Measurements from ENCODE around the gene NAB2.
"Not testable (repeated sequence)": the region's sequence is repeated elsewhere in the genome, so short reads cannot be mapped to it uniquely, and the experiment has no call there.

The NAB2 gene

DNA sequence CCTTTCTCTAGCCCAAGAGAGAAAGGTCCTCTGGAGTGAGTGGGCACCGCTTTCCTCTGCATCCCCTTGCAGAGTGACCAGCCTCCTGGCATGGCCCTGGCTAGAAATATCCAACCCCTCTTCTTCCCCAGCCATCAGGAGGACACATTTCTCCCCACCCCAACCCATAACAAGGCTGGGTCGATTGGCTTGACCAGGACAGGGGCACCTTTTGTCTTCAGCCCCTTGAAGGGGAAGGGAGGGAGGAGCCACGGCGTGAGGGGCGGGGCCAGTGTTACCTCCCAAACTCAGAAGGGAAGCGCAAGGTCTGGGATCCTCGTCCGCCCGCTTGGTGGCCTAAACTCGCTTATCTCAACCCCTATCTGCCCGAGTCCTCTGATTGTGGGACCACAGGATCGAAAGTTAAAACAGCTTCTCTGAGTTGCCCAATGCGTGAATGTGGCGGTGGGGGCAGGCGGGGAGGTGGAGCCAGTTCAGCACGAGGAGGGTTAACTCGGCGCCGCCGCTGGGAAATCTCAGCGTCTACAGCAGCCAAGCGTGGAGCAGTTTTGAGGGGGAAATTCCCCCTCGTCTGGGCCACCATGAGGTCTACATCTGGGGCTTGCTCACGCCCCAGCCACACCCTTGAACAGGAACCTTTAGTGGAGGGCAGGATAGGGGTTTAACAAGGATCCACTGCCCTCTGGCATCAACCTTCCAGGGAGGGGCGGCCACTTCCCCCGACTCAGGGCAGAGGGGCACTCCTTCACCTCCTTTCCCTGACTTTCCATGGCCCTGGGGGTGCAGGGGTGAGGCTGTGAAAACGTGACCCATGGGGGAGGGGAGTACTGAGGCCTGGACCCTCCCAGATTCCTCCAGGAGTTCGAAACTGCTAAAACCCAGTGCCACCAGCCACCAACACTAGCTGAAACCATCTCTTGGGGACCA lies 21.5 kb downstream of the NAB2 start:
- DNase-seq (ENCODE audit: low read depth), result peak; percentile 42

DNA sequence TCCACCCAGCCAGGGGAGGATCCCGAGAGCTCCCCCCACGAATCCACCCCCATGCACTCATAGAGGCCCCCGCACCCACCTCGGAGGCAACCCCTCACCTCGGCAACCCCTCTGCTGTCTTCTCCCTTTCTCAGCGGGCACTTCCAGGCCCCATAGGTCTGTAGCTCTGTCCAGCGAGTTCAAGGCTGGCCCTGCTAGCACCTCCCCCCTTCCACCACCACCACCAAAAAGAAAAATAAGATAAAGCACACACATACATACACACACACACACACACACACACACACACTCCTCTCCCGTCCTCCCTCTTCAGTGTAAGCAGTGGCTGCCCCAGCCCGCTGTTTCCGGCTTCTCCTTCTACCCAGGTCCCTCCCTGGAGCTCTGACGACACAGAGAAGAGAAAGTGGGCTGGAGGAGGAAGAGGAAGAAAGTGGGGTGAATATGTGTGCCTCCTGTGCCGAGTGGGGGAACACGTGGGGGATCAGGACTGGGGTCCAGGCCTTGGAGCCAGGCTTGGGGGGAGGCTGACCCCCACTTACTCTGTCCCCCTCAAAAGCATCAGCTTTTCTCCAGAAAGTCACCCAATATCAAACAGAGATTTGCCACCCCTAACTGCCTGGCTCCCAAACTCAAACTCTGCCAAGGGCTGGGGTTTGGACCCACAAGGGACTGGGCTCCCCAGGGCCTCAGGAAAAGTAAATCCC lies 22.3 kb downstream of the NAB2 start, which contains the start of gene STAT6:
Gene STAT6, minus strand, starts transcription at position 332 of the 704 bp plus-strand sequence. CDS start 3,084 bp downstream, outside the sequence.
- peak; percentile 62 for DNase-seq (ENCODE audit: low read depth)

DNA sequence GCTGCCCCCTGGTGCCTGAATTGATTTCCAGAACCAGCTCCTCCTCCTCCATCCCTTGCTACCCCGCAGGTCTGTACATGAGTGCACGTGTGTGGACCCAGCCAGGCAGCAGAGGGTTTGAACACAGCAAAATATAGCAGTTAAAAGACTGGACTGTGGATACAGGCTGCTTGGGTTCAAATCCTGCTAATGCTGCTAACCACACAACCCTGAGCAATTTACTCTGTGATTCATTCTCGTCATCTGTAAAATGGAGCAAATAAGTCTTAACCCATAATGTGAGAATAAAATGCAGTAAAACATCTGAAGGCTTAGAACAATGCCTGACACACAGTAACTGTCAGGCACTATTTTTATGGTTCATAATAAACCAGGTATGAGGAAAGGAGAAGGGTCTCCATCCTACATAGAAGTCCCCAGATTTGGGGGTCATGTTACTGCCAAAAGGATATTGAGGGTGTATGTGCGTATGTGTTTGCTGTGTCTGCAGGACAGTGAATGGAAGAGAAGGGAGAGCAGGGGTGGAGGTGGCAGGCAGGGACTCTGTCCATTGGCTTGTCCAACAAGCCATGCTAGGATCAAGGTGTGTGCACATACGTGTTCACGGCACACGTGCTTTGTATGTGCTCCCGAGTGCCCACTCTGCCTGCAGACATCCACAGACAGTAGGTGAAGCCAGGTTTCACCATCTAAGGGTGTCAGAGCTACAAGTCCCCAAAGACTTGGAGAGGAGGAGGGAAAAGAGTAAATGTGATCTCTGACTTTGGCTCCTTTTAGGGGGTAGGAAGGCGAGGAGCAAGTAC lies 23.8 kb downstream of the NAB2 start:
- DNase-seq (ENCODE audit: low read depth), result no peak

DNA sequence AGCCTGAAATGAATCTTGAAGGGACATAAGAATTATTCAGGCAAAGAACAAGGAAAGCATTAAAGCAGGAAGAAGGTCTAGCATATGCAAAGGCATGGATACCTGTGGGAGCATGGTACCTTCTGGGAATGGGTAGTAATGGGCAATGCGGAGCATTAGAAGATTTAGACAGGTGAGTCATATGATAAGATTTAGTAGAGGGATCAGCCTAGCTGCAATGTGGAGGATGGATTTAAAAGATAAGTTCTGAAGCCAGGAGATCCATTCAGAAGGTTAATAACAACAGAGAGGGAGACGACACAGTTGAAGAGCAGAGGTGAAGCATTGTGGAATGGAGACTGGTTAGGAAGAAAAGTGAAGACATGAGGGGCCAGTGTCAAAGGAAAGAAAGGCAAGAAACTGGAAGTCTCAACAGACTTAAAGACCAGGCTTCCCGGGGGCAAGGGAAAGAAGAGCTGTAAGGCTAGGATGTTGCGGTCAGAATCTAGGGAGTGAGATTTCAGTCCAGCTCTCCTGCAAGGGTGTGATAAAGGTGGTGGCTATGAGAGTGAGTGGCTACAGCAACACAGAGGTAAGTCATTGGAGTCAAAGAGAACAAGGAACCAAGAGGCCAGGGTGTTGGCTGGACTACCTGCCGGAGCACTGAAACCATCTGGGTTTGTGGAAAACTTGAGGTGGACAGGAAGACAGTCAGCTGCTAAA lies 27.8 kb downstream of the NAB2 start:
- DNase-seq (ENCODE audit: low read depth), result no peak

DNA sequence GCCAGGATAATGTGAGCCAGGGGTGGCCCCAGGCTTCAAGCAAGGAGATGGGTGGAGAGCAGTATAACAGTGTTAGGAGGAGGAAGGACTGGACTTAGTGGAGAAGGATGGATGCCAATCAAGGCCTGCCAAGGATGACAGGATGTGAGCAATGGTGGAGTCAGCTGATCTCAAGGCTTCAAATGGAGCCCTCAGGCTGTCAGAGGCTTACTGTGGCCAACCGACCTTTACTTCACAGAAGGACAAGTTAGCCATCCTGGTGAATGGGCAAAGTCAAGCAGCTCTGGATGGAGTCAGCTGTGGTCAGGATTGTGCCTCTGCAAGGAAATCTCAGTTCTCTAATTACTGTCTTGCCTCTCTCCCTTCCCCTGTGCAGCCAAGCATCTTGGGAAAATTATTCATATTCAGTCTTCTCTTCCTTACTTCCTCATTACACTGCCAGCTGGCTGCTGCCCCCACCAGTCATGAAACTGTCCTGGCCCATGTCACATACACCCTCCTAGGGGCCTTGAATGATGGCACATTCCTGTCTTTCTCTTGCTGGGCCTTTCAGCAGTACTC lies 29.9 kb downstream of the NAB2 start:
- DNase-seq (ENCODE audit: low read depth), result no peak

DNA sequence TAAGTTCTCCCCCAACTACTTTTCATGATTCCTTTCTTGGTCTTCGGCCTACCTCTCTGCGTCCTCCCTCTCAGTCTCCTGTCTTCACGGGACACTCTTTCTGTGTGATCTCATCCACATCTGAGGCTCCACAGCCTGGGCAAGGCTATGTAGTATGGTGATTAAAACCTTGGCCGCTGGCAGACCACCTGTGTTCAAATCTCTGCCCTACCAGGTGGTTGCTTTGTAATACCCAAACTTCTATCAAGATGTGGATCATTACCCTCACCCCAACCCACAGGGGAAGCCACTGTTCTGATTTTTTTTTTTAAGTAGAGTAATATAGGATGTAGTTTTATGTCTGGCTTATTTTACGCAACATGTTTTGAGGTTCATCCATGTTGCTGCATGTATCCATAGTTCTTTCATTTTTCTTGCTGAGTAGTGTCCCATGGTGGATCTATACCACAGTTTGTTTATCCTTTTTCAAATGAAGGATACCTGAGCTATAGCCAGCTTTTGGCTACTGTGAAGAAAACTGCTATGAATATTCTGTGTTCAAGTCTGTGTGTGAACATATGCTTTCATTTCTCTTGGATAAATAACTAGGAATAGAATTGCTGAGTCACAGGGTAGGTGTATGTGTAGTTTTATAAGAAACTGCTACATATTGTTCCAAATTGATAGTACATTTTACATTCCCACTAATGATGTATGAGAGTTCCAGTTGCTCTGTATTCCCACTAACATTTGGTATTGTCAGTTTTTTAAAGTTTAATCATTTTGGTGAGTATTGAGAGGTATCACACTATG lies 30.6 kb downstream of the NAB2 start:
- no peak for DNase-seq (ENCODE audit: low read depth)

DNA sequence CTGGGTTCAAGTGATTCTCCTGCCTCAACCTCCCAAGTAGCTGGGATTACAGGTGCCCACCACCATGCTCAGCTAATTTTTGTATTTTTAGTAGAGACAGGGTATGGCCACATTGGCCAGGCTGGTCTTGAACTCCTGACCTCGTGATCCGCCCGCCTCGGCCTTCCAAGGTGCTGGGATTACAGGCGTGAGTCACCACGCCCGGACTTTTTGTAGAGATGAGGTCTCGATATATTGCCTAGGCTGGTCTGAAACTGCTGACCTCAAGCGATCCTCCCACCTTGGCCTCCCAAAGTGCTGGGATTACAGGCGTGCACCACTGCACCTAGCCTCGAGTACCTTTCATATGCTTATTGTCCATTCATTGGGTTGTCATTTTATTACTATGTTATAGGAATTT lies 31.8 kb downstream of the NAB2 start:
- not testable (repeated sequence) for DNase-seq (ENCODE audit: low read depth)

DNA sequence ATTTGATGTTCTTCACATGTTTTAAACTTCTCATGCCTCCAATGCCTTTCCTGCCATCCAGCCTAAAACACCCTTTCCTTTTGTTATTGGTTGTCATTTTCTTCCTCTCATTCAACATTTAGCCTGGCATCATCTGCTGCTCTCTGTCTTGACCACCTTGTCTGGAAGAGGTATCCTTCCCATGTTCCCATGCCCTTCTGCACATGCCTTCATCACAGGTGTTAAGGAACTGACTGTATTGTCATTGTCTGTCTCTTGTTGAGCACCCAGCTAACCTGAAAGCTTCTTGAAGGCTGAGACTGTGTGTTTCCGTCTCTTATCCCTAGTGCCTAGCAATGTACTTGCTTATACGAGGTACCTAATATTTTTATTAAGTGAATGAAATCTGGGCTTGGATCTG lies 34.9 kb downstream of the NAB2 start:
- no peak for DNase-seq (ENCODE audit: low read depth)

DNA sequence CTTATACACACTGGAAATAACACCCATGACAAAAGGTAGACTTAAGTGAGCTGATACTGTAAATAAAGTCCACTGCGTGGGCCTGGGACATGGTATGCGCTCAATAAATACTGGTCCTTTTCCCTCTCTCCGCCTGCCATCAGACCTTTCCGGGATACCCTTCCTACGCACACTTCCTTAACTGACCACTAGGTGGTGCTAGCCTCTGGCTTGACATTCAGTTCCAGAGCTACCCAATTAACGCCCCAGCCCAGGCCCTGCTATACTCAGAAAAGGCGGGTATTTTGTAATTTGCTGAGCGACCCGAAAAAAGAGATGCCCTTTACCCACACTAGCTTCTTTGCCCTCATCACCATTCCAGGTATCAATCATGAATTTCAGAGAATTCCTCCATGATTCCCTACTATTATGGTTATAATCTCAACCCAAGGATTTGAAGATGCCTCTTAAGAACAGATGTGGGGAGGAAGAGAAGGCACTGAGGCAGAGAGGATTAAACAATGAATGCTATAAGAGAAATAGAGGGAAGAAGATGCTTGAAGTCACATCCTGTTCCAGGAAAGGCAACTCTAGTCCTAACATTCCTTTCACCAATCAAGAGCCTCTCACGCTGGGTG lies 35.5 kb downstream of the NAB2 start:
- DNase-seq (ENCODE audit: low read depth), result peak; percentile 60

DNA sequence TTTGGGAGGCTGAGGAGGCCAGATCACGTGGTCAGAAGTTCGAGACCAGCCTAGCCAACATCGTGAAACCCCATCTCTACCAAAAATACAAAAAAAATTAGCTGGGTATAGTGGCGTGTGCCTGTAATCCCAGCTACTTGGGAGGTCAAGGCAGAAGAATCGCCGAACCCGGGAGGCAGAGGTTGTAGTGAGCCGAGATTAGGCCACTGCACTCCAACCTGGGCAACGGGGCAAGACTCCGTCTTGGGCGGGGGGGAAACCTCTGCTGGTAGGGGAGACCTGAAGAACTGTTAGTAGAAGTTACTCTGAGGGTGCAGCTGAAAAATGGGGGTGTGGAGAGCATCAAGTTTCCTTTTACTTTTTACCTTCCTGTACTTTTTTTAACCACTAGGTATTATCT lies 37.1 kb downstream of the NAB2 start:
- no peak for DNase-seq (ENCODE audit: low read depth)

DNA sequence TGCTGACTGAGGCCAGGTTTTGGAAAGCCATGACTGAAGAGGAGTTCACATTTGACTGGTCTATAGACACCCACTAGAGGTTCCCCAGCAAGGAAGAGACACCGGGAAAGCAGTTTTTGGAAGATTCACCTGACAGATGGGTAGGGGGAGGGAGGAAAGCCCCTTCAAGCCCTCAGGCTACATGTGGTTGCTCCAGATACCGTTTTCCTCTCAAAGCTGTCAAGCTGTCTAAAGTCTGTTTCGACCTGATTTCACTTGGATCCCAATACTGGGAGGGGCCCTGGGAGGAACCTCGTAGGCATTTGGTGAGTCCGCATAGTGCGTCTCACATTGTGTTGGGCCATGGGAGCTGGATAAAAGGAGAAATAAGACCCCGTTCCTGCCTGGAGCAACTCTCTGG lies 37.6 kb downstream of the NAB2 start:
- no peak for DNase-seq (ENCODE audit: low read depth)

DNA sequence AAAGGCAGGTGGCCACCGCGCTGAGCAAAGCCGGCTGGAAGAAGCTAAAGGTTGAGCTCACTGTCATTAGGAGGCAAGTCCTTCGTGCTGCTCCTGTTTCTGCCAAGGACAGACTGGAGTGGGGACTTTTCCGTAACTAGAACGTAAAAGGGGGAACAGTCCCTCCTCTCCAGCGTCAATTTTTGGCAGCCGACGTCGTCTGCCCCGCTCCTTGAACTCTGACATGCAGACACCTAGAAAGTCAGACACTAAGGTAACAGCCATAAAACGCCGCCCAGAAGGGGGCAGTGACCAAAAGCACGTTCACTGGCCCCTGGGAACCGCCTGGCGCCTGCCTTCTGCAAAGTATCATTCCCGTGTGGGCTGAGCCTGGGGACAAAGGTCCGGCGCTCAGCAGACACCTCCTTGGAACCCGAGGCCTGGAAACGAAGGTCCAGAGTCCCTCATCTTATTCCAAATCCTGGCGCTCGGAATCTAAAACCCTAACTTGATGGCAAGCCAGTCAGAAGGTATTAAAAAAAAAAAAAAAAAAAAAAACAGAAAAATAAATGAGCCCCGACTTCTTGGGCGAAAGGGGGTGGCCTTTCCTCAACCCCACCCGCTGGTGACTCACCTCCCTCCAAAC lies 38.3 kb downstream of the NAB2 start:
- no peak for DNase-seq (ENCODE audit: low read depth)

DNA sequence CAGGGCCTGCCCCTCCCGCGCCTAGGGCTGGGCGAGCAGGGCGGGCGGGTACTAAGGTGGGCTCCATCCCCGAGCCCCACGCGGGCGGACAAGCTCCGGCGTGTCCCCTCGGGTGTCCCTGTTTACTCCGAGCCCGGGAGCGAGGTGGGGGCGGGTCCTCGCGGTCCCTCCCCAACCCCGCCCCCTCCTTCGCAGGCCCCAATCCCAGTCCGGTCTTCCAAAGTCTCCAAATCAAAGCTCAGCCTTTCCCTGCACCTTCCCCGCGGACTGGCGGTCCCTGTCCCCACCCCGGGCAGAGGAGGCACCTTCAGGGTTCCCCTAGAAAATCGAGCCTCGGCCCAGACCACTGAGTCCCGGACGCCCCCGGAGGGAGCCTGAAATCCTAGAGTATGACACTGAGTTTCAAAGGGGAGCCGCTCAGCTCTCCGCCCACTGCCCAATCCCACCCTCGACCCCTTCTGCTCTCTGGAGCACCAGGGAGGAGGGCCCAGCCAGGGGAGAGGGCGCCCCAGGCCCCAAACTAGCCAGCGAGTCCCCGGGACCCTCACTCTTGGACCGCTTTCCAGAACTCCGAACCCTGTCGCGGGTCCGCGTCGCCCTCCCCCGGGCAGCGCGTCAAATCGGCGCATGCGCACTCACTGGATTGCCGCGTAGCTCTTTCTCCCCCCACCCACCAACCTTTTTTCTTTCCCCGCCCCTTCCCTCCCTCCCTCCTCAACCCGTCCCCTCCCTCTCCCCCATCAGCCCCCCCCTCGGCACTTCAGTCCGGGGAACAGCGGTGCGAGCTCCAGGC lies 39.0 kb downstream of the NAB2 start, which contains the start of gene LRP1:
Gene LRP1, plus strand, starts transcription at position 758 of the 793 bp plus-strand sequence. CDS start 482 bp downstream, outside the sequence.
- DNase-seq (ENCODE audit: low read depth), result peak; percentile 48

DNA sequence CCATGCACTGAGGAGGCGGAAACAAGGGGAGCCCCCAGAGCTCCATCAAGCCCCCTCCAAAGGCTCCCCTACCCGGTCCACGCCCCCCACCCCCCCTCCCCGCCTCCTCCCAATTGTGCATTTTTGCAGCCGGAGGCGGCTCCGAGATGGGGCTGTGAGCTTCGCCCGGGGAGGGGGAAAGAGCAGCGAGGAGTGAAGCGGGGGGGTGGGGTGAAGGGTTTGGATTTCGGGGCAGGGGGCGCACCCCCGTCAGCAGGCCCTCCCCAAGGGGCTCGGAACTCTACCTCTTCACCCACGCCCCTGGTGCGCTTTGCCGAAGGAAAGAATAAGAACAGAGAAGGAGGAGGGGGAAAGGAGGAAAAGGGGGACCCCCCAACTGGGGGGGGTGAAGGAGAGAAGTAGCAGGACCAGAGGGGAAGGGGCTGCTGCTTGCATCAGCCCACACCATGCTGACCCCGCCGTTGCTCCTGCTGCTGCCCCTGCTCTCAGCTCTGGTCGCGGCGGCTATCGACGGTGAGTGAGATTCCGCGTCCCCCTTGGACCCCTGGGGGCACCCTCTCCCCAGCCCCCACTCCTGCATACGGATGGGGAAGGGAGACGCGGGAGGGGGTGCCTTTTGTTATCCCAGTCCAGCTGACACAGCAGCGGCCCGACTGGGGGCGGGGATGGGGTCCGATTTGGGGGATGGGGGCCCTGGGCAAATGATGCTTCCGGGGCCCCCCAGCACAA lies 39.8 kb downstream of the NAB2 start:
- no peak for DNase-seq (ENCODE audit: low read depth)

DNA sequence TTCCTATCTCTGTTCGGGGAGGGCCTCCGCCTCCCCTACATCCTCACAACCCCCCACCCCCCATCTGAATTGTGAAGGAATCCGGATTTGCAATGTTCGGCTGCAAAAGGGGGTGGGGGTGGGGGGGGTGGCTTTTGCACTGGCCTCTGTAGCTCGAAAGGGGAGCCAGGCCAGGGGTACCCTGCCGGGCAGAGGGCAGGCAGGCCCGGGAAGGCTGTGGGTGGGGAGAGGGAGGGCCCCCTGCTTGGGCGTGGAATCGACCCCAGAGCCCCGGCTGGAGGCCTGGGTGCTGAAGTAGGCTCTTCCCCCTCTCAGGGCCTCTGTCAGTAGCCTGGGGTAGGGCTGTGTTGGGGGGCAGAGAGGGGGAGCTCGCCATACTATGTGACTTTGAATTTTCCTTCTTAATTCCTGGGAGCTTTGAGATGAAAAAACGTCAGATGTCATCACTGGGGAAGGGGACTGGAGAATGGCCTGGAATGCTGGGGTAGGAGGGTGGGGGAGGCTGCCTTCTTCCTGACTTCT lies 40.5 kb downstream of the NAB2 start:
- DNase-seq (ENCODE audit: low read depth), result no peak

DNA sequence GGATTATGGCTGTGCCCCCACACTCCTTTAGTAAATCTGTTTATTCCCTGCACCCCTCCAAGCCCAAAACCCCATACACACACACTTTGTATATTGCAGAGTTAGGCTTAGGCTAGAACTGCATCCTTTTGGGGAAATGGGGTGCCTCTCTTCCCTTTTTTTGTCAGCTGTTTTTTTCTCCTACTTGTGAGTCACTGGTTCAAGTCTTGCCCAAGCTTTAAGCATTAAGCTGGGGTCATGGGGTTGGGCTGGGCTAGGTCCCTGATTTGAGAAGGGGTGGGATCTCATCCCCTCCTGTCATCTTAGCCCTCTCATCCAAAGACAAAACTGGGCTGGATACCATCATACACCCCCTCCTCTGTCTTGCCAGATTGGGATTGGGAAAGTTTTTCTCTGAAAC lies 41.0 kb downstream of the NAB2 start:
- DNase-seq (ENCODE audit: low read depth), result no peak

DNA sequence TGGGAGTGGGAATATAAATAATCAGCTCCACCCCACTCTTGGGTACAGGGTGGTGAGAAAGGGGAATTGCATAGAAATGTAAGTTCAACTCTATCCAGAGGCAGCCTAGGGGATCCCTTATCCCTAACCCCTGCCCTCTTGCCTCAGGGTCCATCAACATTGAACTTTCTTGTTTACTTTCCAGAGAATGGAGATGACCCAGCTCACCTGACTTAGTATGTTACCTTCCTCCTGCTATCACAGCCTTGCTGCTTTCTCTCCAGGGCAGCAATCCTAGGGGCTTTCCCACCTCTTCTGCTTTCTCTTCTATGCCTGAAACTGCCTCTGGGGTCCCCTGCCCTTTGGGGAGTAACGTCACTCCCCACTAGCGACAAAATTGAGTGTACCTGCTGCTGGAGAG lies 42.0 kb downstream of the NAB2 start:
- DNase-seq (ENCODE audit: low read depth), result no peak

Measured in stimulated activated CD8-positive, alpha-beta memory T cell treated with anti-CD3 and anti-CD28 coated beads, Interleukin-15, amount 100 ng/mL, for 1 hour (primary cell).